OCI-LY7 (cell line): ENCODE data around the gene RASSF5. TPM values are rescaled to one million over a fixed set of nuclear protein-coding genes. Genes with fewer than 3 reads are reported as not detected.

Source experiments
- BruUV-seq: library from RNA; stranded (reverse); fragments of 400-500 nt; replicated peaks from 2 replicates; lab custom pipeline; 2021; lab: Mats Ljungman, UMichigan
- CTCF ChIA-PET: fragments of 300-600 bp; sonication (Branson Sonifier 250); formaldehyde crosslinking; loops from one replicate; lab custom pipeline; 2022; ENCODE audit warnings: antibody characterized with exemption; ENCODE audit not compliant: unreplicated experiment; lab: Charles Lee
- POLR2A ChIA-PET: fragments of 300-600 bp; sonication (Branson Sonifier 250); formaldehyde crosslinking; loops from one replicate; lab custom pipeline; 2022; ENCODE audit warnings: antibody characterized with exemption; lab: Charles Lee
- DNase-seq: peaks from one replicate; pipeline ENCODE4 v3.0.0-alpha.2; 2015; ENCODE audit warnings: low spot score
- H2AFZ ChIP-seq: fragments of 200-600 bp; sonication (generic), shearing (Covaris generic); 2 replicates; pipeline ENCODE4 v1.6.1; 2014; ENCODE audit warnings: mild to moderate bottlenecking, antibody characterized with exemption, low read length, moderate library complexity
- H3K27ac ChIP-seq: fragments of 200-600 bp; sonication (generic); 2 replicates; pipeline ENCODE4 v1.5.1; 2014; ENCODE audit warnings: mixed run types, low read depth, mild to moderate bottlenecking, moderate library complexity, low read length, inconsistent platforms; ENCODE audit not compliant: poor library complexity, severe bottlenecking
- H3K36me3 ChIP-seq: fragments of 200-600 bp; sonication (generic); 2 replicates; pipeline ENCODE4 v1.6.1; 2014; ENCODE audit warnings: mild to moderate bottlenecking, antibody characterized with exemption, low read length, moderate library complexity, mixed read lengths; ENCODE audit not compliant: insufficient read depth
- H3K4me1 ChIP-seq: fragments of 200-600 bp; sonication (generic); 2 replicates; pipeline ENCODE4 v1.5.1; 2014; ENCODE audit warnings: mild to moderate bottlenecking, low read length; ENCODE audit not compliant: insufficient read depth, poor library complexity, severe bottlenecking
- H3K4me2 ChIP-seq: fragments of 200-600 bp; sonication (generic); 2 replicates; pipeline ENCODE4 v1.6.1; 2014; ENCODE audit warnings: mild to moderate bottlenecking, low read length
- H3K4me3 ChIP-seq: fragments of 200-600 bp; sonication (generic); 2 replicates; pipeline ENCODE4 v1.5.1; 2014; ENCODE audit warnings: mild to moderate bottlenecking, low read depth, low read length; ENCODE audit not compliant: poor library complexity, severe bottlenecking
- H3K79me2 ChIP-seq: fragments of 200-600 bp; sonication (generic); 2 replicates; pipeline ENCODE4 v1.6.1; 2016; ENCODE audit warnings: low read depth, mild to moderate bottlenecking, low read length, moderate library complexity, mixed read lengths; ENCODE audit not compliant: insufficient read depth
- H3K9me2 ChIP-seq: fragments of 200-600 bp; sonication (generic); 2 replicates; pipeline ENCODE4 v1.6.1; 2016; ENCODE audit warnings: mild to moderate bottlenecking, low read length, mixed read lengths; ENCODE audit not compliant: insufficient read depth
- H3K9me3 ChIP-seq: fragments of 200-600 bp; sonication (generic); 2 replicates; pipeline ENCODE4 v1.6.1; 2014; ENCODE audit warnings: mild to moderate bottlenecking, mixed run types, low read length, mixed read lengths
- H4K20me1 ChIP-seq: fragments of 200-600 bp; sonication (generic); 2 replicates; pipeline ENCODE4 v1.6.1; 2014; ENCODE audit warnings: mild to moderate bottlenecking, antibody characterized with exemption, low read length, moderate library complexity, mixed read lengths; ENCODE audit not compliant: insufficient read depth
- EZH2phosphoT487 ChIP-seq: fragments of 200-600 bp; sonication (generic); IDR thresholded peaks from 2 replicates; pipeline ENCODE4 v1.6.1; 2018; ENCODE audit warnings: low read depth, borderline replicate concordance, mild to moderate bottlenecking, mixed run types, antibody characterized with exemption, low read length, moderate library complexity, mixed read lengths
- intact Hi-C: fragments of 100-400 bp; cut with micrococcal nuclease; formaldehyde crosslinking; loops from one replicate; pipeline ENCODE4 v1.10.0; 2022; ENCODE audit not compliant: unreplicated experiment
- total RNA-seq, 2 experiments: library from RNA; depleted of rRNA in 1 of 2; stranded (reverse); fragments of >200 nt in 1 of 2; shearing (Covaris generic) in 1 of 2; gene quantifications; 2 replicates each; pipeline ENCODE4 v1.2.3, GENCODE V29; 2014 to 2022
- TF ChIP-seq, protein P1 (sequence below): fragments of 200-600 bp; sonication (generic); conservative IDR thresholded peaks from 2 replicates; pipeline ENCODE4 v1.5.1; 2014; ENCODE audit warnings: mild to moderate bottlenecking, antibody characterized with exemption, low read length, moderate library complexity, mixed read lengths

The RASSF5 gene
- total RNA-seq, 2 experiments from 2014 or later = 19.8 to 25.7 TPM

- POLR2A ChIA-PET = interaction anchor here (0.6 to 2.6 kb wide), 10 partner anchors 10 to 433 kb away, joined by 3 to 18 read pairs (median 4); no protein-coding TSS in a partner anchor
- Histone ChIP-seq H3K4me3 (no peak overlapping the region), H2AFZ (no peak overlapping the region), H3K9me3 (no peaks in the 10 kb centered on the region), H3K4me1 (peaks cover 6% of the 10 kb centered on the region), H3K36me3 (no peaks in the 10 kb centered on the region), H3K27ac (no peak overlapping the region), H3K79me2 (no peaks in the 10 kb centered on the region), H3K9me2 (no peaks in the 10 kb centered on the region), H3K4me2 (no peak overlapping the region), H4K20me1 (no peaks in the 10 kb centered on the region)
- no peak for DNase-seq
- BruUV-seq = no TSS peak
- TF ChIP-seq, protein P1, sequence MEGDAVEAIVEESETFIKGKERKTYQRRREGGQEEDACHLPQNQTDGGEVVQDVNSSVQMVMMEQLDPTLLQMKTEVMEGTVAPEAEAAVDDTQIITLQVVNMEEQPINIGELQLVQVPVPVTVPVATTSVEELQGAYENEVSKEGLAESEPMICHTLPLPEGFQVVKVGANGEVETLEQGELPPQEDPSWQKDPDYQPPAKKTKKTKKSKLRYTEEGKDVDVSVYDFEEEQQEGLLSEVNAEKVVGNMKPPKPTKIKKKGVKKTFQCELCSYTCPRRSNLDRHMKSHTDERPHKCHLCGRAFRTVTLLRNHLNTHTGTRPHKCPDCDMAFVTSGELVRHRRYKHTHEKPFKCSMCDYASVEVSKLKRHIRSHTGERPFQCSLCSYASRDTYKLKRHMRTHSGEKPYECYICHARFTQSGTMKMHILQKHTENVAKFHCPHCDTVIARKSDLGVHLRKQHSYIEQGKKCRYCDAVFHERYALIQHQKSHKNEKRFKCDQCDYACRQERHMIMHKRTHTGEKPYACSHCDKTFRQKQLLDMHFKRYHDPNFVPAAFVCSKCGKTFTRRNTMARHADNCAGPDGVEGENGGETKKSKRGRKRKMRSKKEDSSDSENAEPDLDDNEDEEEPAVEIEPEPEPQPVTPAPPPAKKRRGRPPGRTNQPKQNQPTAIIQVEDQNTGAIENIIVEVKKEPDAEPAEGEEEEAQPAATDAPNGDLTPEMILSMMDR = no peak
- no peak for TF ChIP-seq EZH2phosphoT487
- CTCF ChIA-PET = interaction anchor here (0.6 to 5.0 kb wide), 6 partner anchors 9 to 118 kb away, joined by 3 to 29 read pairs (median 4); no protein-coding TSS in a partner anchor
- intact Hi-C loops = loop anchor here (1.0 kb wide), 2 partner anchors 38 to 55 kb away; no protein-coding TSS in a partner anchor
Measured at GRCh38 chr1:206545351-206545750, 38.0 kb downstream of the RASSF5 start.

DNA sequence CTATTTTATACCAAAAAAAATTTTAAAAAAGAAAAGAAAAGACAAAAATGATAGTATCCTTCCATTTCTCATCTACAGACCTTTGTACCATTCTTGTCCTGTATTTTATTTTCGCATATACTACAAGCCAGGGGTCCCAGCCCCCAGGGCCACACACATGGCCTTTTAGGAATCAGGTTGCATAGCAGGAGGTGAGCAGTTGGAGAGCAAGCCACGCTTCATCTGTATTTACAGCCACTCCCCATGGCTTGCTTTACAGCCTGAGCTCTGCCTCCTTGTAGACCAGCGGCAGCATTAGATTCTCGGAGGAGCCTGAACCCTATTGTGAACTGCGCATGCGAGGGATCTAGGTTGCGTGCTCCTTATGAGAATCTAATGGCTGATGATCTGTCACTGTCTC lies 39.8 kb downstream of the RASSF5 start:
- Histone ChIP-seq H3K9me3 (no peaks in the 10 kb centered on the region), H3K4me1 (peaks cover 2% of the 10 kb centered on the region), H3K27ac (no peak overlapping the region), H3K9me2 (no peaks in the 10 kb centered on the region), H4K20me1 (no peaks in the 10 kb centered on the region), H3K36me3 (no peaks in the 10 kb centered on the region), H2AFZ (no peak overlapping the region), H3K79me2 (no peaks in the 10 kb centered on the region), H3K4me3 (no peak overlapping the region), H3K4me2 (no peak overlapping the region)
- ChIA-PET POLR2A (interaction anchor here (1.0 kb wide), 1 partner anchor 8 kb away, joined by 3 read pairs; no protein-coding TSS in a partner anchor), CTCF (interaction anchor here (1.5 to 5.0 kb wide), 2 partner anchors 9 to 37 kb away, joined by 8 to 29 read pairs; no protein-coding TSS in a partner anchor)
- intact Hi-C loops = no loop called here
- no peak for DNase-seq
- no peak for TF ChIP-seq EZH2phosphoT487
- TF ChIP-seq, protein P1 = no peak
- no TSS peak for BruUV-seq

- Histone ChIP-seq H3K36me3 (no peaks in the 10 kb centered on the region), H3K4me3 (no peak overlapping the region), H3K9me3 (no peaks in the 10 kb centered on the region), H3K79me2 (no peaks in the 10 kb centered on the region), H4K20me1 (no peaks in the 10 kb centered on the region), H3K9me2 (no peaks in the 10 kb centered on the region), H3K4me2 (no peak overlapping the region), H3K4me1 (peaks cover 9% of the 10 kb centered on the region), H2AFZ (no peak overlapping the region), H3K27ac (no peak overlapping the region)
- no peak for DNase-seq
- POLR2A ChIA-PET = no interaction called here
- no TSS peak for BruUV-seq
- CTCF ChIA-PET = no interaction called here
- intact Hi-C loops = no loop called here
- TF ChIP-seq, protein P1 = no peak
- TF ChIP-seq EZH2phosphoT487 = no peak
Measured at GRCh38 chr1:206550446-206550845, 43.1 kb downstream of the RASSF5 start.
